Fibroblast of upper back skin (primary cell): Measurements from ENCODE around the gene CSF2RB.
"Not testable (repeated sequence)": the region's sequence is repeated elsewhere in the genome, so short reads cannot be mapped to it uniquely, and the experiment has no call there.

Experiments used
- DNase-seq: peaks from one replicate; pipeline ENCODE4 v3.0.0-alpha.2; 2013

The CSF2RB gene

DNA sequence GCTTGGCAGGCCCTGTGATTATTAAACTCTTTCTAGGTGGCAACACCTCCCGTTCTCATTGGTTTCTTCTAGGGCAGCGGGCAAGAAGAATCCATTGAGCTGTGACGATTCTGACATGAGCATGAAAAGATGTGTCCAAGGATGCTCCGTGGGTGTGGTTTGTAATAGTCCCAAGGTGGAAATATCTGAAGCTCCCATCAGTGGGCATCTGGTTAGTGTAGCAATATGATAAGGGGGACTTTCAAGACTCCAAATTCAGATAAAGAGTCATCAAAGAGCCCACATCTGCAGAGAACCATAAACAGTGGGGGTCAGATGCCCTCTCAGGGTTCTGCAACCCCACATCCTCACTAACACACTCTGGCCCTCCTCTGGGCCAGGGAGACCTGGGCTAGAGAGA is 63.2 kb downstream of the CSF2RB start:
- no peak for DNase-seq

DNA sequence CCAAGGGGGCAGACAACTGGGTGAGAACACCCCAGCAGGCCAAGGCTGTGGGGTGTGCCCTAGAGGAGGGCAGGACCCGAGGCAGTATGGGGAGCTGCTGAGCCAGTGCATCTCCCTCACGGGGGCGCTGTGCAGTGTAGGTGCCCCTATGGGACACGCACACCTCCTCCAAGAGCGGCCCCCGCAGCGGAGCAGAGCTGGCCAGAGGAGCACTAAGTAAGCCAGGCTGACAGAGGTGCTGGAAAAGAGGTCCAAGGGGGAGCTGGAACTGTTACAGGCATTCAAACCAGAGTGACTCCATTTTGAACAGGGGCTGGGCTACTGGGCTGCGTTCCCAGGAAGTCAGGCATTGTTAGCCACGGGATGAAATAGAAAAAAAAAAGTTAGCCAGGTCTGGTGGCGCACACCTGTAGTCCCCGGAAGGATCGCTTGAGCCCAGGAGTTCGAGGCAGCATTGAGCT is 64.0 kb downstream of the CSF2RB start:
- DNase-seq: peak; percentile 33

DNA sequence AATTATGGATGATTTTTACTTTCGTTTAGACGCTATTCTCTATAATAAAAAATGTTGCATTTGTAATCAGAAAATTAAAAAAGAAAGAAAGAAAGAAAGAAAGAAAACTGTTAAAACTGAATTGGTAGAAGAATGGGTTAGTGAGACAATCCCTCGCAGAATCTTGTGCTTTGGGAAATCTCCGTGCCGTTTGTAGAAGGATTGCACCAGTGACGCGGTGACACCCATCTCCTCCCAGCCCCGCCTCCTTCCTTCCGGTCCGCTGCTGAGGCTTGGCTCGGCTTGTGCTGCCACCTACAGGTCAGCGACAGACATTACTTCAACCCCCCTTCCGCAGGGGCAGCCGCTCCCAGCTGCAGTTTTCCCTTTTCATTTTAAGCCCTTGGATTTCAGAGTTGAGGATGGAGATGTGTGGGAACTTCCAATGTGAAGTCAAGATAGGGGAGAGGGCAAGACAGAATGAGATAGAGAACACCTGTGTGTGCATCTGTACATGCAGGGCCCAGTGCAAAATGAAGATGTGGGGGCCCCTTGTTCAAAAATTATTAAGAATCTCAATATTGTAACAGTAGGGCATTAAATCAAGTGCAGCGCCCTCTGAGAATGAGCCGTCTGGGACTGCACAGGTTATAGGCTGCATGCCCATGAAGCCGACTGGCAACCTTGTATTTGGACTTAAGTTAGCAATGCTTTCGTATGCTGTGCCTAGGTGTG is 64.7 kb downstream of the CSF2RB start:
- DNase-seq: peak; percentile 84

DNA sequence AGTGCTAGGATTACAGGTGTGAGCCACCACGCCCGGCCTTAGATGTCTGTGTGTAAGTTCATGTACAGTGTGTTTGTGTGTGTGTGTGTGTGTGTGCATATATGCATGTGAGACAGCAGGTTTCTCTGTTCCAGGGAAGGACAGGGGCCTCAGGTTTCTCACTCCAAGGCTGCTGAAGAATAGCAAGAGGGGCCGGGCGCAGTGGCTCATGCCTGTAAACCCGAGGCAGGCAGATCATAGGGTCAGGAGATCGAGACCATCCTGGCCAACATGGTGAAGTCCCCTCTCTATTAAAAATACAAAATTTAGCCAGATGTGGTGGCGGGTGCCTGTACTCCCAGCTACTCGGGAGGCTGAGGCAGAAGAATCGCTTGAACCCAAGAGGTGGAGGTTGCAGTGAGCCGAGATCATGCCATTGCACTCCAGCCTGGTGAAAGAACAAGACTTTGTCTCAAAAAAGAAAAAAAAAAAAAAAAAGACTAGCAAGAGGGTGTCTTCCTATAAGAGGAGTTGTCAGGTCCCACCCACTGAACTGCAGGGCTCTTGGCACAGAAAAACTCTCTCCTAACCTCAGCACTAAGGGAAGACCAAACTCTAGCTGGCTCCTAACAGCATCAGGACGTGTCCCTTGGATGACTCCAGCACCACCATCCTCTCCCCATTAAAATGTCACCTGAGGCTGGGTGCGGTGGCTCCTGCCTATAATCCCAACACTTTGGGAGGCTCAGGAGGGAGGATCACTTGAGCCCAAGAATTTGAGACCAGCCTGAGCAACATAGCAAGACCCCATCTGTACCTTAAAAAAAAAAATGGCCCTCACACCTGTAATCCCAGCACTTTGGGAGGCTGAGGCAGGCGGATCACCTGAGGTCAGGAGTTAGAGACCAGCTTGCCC is 65.8 kb downstream of the CSF2RB start:
- DNase-seq: no peak

DNA sequence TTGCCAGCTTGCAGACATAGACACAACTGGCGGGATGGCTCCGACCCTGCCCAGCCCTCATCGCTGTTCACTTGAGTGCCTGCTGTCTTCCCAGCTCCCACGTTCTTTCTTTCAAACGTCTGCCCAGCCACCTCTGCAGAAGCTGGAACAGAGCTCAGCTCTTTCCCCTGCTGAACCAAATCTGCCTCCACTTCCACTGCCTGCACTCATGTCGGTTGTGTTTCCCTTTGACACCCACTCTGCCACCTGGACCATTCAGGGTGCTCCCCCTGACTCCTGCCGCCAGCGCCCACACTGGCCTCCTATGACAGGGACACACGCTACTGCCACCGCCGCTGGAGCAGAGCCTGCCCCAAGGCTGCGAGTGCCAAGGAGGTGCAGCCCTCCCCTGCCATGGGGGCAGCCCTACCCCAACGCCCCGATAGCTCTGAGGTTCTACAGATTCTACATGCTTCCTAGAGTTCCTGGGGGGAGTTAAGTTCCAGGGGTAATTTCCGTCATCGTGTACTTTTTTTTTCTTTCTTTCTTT is 67.9 kb downstream of the CSF2RB start:
- no peak for DNase-seq

DNA sequence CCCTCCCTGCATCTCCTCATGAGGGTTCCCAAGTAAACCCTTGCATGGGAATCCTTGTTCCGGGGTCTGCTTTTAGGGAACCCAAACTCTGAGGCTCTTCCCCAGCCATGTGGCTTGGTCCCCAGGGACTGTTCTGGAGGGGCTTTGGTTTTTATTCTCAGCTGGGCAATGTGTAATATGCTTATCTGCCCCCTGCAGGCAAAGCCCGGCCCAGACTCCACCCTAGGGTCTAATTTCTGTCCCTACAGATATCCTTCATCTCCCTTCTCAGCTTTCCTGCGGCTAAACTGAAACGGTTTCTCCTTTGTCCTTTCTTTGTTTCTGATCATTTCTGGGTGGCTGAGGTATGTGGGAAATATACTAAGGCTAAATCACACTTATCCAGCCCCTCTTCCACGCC is 68.7 kb downstream of the CSF2RB start:
- DNase-seq: no peak

DNA sequence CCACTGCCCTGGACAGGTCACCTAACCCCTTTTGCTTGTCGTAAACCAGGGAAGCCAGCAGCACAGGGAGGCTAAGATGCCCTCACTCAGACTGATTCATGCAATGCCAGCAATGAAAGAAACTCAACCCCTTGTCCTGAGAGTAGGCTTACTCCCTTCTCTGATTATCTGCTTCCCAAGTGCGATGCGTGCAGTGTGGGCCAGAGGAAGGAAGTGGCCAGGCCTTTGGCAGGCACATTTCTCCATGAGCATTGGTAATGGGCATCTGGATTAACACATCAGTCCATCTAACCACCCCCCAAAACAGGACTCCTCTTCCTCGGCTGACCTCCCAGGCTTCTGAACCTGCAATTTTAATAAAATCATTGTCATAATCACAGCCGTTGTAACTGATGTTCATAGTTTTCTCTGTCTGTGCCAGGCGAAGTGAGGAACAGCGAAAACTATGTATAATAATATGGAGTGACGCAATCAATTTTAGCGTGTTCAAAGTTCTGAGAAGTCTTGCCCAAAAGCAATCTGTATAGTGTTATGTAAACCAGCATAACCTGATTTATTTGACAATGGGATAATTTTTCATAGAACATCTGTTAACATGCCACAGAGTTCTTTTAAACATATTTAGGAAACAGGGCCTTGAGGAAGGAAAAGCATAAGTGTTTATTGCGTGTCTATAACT is 71.9 kb downstream of the CSF2RB start:
- no peak for DNase-seq

DNA sequence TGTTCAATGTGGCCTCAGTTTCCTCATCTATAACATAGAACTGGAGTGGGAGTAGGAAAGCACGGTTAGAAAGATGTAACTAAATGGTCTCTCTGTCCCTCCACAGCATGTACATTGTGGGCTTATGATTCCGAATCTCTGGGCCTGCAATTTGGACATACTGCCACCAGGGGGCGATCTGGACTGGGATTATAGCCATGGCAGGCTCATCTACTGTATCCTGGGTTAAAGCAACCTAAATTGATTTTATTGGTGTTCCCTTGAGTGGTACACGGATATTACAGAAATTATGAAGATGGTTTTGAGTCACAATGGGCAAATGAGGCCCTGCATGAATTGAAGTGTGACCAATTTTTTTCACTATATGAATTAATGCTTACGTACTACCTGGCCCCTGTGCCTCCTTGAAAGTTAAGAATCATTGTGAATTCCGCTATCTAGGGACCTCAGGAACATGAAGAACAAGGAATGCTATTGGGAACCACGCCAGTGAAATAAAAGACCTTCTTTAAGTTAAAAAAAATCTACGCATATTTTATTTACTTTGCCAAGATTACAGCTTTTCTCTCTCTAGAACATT is 72.9 kb downstream of the CSF2RB start:
- no peak for DNase-seq

DNA sequence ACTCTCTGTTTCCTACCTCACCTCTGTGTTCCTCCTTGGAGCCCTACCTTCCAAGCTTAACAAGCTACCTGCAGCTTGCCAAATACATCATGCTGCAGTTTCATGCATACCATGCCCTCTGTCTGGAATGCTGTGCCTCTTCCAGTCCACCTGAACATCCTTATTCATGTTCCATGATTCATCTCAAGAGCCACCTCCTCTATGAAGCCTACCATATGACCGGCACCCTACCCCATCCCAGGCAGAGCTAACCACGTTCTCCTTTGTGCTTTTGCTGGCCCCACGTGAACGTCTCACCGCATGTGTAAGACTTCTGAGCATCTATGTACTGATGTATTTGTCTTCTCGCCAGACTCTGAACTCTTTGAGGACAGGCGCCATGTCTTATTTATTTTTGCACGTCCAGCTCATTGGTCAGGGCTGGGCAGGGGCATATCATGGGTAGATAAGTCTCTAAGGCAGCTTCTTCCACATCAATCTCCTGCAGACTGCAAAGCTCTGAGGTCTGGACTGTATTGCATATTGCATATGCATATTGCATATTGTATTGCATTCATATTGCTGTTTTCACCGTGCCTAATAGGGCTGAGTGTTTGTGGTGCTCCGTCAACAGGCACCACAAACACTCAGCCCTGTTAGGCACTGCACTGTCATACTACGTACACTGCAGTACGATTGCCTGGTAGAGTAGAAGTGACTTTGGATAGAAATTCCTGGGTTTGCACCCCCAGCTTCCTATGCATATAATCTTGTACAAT is 74.8 kb downstream of the CSF2RB start:
- DNase-seq: no peak

DNA sequence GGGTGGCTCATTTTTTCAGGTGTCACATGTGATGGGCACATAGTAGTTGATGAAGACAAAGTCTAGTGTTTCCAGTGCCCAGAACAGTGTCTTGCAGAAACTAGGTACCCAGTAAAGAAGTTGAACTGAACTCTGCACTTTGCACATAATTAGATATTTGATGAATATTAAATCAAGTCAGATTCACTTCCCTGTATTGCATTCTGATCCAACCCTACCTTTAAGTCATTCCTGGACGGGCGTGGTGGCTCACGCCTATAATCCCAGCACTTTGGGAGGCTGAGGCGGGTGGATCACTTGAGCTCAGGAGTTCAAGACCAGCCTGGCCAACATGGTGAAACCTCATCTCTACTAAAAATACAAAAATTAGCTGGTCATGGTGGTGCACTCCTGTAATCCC is 75.6 kb downstream of the CSF2RB start:
- not testable (repeated sequence) for DNase-seq
